GM12865 (cell line): ENCODE data around the gene CRYBB1.

Experiments
- DNase-seq: peaks from one replicate; pipeline ENCODE4 v3.0.0; 2010; ENCODE audit warnings: low read depth
- H3K4me3 ChIP-seq: 2 replicates; pipeline ENCODE4 v1.5.1; 2011; ENCODE audit warnings: mild to moderate bottlenecking, low read depth, low read length, control low read depth
- CTCF ChIP-seq: IDR thresholded peaks from 2 replicates; pipeline ENCODE4 v1.5.1; 2011; ENCODE audit warnings: low read length, control low read depth, low read depth, inconsistent platforms; ENCODE audit not compliant: insufficient read depth; ENCODE audit errors: missing control alignments

The CRYBB1 gene

GRCh38 chr22:26558248-26558895, 59.5 kb downstream of the CRYBB1 start:
- no peak for DNase-seq
- no peak for TF ChIP-seq CTCF
- no peak overlapping the region for H3K4me3 ChIP-seq

DNA sequence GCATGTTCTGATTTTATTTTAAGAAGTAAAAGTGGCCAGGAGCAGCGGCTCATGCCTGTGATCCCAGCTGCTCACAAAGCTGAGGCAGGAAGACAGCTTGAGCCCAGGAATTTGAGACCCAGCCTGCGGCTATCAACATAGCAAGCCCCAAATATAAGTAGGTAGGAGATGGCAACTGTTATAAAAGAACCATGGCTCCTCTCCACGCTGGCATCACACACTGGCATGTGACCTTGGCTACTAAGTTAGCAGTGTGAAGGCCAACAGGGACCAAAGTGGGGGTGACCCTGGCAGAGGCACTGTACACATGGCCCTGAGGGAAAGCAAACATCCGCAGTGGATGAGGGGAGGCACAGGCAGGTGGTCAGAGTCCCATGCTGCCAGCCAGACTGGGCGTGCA, 60.9 kb downstream of the CRYBB1 start:
- no peak for DNase-seq
- TF ChIP-seq CTCF, result no peak

DNA sequence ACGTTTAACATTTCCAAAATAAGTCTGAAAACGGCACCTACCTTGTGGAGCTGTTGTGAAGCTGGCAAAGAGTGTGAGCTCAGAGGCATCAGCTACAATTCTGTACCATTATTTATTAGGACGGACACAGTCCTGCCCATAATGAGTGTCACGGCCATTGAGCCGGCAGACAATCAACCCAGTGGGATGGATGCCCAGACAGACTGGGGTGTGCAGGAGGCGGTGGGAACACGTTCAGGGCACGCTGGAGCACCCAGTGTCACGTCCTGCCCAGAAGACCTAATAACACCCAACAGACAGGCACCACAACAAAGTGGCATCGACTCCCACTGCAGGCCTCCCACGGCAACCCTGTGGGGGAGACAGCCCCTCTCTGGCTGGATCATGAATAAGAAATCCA, 62.3 kb downstream of the CRYBB1 start:
- no peak for DNase-seq
- H3K4me3 ChIP-seq, result no peak overlapping the region
- no peak for TF ChIP-seq CTCF

More for the DNA sequence above, 60.9 kb downstream of the CRYBB1 start:
- no peak overlapping the region for H3K4me3 ChIP-seq

- no peak for DNase-seq
- no peak overlapping the region for H3K4me3 ChIP-seq
- no peak for TF ChIP-seq CTCF
Measured at GRCh38 chr22:26554956-26555355, 62.9 kb downstream of the CRYBB1 start.

- DNase-seq, result no peak
- no peak overlapping the region for H3K4me3 ChIP-seq
- no peak for TF ChIP-seq CTCF
Measured at GRCh38 chr22:26553056-26553752, 64.6 kb downstream of the CRYBB1 start.

DNA sequence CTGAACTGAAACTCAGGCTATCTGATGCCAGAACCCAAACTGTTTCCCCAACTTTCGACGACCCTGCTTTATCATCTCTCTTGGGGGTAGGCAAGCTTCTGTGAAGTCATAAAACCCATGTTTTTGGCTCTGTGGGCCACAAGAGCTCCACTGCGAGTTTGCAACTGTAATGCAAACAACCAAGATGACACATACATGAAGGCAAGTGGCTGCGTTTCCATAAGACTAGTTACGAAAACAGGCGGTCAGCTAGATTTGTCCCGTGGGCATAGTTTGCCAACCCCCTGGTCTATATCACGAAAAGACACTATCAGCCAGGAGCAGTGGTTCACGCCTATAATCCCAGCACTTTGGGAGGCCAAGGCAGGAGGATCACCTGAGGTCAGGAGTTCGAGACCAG, 65.4 kb downstream of the CRYBB1 start:
- TF ChIP-seq CTCF, result no peak

More for the DNA sequence above, 65.4 kb downstream of the CRYBB1 start:
- no peak for DNase-seq
- H3K4me3 ChIP-seq, result no peak overlapping the region
